Left forelimb (tissue), 1 donor: ENCODE data around the gene IFITM5.

Source experiments
- DNase-seq: peaks from one replicate; pipeline ENCODE4 v3.0.0-alpha.2; 2018; ENCODE audit warnings: low spot score

IFITM5 gene

DNA sequence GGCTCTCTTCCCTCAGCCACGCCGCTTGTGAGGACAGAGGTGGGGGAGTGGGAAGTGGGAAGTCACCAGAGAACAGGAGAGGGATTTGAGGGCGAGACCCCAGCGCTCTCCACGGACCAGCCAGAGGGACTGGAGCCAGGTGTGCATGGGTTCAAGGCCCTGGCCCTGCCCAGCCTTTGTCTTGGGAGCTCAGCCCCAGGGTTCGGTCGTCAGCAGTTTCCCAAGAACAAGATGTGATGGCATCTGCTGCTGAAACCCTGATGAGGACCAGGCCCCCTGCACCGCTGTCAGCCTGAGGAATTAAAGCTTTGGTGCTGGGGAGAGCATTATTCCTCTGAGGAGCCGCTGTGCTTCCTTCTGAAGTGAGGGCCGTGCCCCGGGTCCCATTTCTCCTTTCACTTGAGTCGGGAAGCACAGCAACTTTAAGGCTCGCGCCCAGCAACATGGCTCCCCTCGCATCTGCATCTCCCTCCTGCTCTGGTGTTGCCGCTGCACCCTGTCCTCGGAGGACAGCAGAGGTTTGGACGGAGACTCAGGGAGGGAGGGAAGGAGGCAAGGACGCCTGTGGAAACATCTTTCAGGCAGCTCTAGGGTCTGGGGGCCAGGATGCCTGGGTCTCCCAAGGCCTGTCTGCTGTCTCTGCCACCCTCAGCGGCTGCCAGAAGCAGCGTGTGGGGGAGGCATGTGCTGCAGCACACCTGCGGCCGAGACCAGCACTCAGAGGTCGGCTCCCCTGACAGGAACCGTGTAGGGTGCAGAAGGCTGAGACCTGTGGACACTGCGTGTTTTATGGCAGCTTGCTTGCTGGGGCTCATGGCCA, 3.8 kb downstream of the IFITM5 start:
- DNase-seq: no peak

- peak; percentile 54 for DNase-seq
Measured at GRCh38 chr11:294780-295179, 4.5 kb downstream of the IFITM5 start.

DNA sequence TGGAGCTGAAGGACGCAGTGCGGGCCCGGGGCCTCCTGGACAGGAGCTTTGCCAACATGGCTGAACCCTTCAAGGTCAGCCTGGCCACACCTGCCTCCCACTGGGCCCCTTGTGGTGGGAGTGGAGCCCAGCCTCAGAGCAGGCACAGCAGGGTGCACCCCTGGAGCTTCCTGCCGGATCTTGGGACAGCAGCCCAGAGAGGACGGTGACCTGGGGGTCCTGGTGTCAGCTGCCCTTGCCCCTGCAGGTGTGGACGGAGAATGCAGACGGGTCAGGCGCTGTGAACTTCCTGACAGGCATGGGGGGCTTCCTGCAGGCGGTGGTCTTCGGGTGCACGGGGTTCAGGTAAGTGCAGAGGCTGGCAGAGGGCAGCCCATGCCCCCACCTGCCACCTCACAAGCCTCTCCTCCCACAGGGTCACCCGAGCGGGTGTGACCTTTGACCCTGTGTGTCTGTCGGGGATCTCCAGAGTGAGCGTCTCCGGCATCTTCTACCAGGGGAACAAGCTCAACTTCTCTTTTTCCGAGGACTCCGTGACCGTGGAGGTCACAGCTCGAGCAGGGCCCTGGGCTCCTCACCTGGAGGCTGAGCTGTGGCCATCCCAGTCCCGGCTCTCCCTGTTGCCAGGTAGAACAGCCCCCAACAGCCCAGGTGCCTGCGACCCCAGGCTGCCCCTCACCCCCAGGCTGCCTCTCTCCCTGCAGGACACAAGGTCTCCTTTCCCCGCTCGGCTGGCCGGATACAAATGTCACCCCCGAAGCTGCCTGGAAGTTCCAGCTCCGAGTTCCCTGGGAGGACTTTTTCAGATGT, 5.3 kb downstream of the IFITM5 start:
- peak; percentile 67 for DNase-seq

DNA sequence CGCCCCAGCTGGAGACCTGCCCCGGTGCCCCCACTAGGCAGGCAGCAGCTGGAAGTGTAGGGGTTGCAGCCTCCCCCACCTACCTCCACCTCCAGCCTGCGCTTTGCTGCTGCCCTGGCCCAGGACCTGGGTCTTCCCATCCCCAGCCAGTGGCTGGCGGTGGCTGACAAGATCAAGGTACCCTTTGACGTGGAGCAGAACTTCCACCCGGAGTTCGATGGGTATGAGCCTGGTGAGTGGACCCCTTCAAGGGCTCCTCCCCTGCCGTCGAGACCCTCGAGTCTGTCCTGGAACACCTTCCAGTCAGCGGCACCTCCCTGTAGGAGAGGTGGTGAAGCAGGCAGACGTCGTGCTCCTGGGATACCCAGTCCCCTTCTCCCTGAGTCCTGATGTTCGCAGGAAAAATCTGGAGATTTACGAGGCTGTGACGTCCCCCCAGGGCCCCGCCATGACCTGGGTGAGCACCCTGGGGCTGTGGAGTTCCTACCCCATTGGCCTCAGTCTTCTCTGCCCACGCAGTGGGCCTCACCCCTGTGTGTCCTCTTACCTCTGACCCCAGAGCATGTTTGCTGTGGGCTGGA, 6.0 kb downstream of the IFITM5 start:
- peak; percentile 61 for DNase-seq

DNA sequence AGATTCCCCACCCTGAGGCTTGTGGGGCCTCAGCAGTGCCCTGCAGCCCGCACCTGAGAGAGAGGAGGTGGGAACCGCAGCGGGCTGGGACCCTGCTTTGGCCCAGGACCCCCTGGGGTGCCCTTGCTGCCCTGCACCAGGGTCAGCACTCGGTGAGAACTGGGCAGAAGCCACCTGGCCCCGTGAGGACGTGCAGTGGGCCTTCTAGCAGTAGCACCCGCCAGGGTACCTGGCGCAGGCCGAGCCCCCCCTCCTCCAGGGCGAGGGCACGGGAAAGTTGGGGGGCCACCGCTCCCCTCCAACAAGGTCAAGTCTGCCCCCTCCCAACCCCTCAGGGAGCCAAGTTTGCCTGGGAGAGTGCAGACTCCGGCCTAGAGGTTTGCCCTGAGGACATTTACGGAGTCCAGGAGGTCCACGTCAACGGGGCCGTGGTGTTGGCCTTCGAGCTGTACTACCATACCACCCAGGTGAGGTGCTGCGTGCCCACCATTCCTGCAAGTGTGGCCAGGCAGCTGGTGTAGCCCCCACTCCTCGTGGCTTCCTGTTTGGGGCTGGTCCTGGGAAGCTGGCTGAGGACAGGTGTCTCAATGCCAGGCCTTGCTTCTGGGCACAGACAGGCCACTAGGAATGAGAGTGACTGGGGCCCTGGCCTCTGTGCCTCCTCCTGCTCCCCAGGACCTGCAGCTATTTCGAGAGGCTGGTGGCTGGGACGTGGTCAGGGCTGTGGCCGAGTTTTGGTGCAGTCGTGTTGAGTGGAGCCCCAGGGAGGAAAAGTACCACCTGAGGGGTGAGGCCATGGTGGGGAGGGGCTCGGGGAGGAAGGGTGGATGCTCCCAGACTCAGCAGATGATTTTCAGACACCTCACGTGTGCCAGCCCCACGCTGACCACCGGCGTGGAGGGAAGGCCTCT, 6.9 kb downstream of the IFITM5 start:
- DNase-seq: no peak

GRCh38 chr11:291281-292210, 7.8 kb downstream of the IFITM5 start:
- peak; percentile 50 for DNase-seq

DNA sequence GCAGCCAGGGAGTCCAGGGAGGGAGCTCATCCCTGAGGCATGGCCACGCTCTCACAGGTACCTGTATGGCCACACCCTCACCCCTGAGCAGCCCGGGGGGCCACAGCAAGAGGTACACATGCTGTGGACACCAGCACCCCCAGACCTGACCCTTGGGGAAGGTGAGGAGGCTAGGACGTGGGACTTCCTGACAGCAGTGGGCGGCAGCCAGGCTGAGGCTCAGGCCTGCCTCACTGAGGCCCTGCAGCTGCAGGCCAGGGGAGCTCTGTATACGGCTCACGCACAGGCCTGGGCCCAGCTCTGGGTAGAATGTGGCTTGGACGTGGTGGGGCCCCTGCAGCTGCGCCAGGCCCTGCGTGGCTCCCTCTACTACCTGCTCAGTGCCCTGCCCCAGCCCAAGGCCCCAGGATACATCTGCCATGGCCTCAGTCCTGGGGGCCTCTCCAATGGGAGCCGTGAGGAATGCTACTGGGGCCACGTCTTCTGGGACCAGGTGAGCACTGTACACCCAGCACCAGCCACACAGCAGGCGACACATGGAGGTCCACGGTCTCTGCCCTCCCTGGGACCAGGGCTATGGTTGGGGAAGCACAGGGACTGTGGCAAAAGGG, 8.6 kb downstream of the IFITM5 start:
- DNase-seq: peak; percentile 61

GRCh38 chr11:289712-290620, 9.4 kb downstream of the IFITM5 start:
- DNase-seq: peak; percentile 67

DNA sequence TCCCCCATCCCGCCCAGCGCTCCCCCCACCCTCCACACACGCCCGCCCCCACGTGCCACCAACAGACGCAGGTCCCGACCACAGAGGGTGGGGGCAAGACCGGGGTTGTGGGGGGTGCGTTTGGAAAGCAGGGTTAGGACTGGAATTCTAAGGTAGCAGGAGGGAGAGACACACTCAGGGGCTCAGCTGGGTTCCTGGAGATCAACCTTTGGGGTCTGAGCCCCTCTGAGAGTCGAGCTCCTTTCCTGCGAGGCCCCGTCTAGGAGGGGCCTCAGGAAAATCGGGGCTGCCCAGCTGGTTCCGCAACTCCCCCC, 10.0 kb downstream of the IFITM5 start:
- no peak for DNase-seq

- peak; percentile 76 for DNase-seq
Measured at GRCh38 chr11:288478-289397, 10.6 kb downstream of the IFITM5 start, which contains the start of gene PGGHG. PGGHG (plus strand) TSS chr11:289126; CDS start chr11:289817, 691 bp downstream.

DNA sequence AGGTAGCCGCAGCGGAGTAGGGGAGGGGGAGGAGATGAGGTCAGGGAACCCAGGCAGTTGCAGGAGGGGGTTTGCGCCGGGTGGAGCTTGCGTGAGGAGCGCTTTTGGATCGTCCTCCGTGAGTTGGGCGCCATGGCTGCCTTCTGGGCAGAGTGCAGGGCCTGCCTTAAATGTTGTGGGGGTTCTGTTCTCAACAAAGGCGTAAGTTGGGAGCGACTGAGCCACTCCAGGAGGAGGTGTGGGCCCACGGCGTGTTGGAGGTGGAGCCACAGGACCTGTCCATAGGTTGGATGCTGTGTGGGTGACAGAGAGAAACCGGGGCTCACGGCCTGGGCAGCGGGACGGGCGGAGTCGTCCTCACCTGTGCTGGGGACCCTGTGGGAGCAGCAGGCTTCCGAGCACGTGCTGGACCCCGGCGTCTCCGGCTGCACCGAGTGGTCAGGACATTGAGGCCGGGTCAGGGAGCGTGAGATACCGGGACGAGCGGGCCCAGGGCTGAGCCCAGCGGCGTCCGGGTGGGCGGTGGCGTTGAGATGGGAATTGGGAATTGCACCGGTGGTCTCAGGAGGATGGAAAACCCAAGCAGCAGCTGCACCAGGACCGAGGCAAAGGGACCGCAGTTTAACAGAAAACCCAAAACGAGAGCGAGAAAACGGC, 11.4 kb downstream of the IFITM5 start:
- peak; percentile 9 for DNase-seq

DNA sequence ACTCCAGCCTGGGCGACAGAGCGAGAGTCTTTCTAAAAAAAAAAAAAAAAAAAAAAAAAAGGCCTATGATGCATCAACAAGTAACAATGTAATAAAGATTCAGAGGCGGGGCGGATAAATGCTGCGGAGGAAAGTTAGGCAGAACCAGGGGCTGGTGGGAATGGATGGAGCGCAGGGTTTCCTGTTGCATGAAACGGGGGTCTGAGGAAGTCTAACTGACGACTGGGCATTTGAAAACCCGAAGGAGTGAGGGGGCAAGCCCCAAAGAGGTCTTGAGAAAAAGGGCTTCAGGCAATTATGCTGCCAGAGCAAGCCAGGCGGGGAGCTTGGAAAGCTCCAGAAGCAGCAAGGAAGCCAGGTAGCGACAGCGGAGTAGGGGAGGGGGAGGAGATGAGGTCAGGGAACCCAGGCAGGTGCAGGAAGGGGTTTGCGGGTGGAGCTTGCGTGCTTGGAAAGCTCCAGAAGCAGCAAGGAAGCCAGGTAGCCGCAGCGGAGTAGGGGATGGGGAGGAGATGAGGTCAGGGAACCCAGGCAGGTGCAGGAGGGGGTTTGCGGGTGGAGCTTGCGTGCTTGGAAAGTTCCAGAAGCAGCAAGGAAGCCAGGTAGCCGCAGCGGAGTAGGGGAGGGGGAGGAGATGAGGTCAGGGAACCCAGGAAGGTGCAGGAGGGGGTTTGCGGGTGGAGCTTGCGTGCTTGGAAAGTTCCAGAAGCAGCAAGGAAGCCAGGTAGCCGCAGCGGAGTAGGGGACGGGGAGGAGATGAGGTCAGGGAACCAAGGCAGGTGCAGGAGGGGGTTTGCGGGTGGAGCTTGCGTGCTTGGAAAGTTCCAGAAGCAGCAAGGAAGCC, 12.1 kb downstream of the IFITM5 start:
- DNase-seq: peak; percentile 33

DNA sequence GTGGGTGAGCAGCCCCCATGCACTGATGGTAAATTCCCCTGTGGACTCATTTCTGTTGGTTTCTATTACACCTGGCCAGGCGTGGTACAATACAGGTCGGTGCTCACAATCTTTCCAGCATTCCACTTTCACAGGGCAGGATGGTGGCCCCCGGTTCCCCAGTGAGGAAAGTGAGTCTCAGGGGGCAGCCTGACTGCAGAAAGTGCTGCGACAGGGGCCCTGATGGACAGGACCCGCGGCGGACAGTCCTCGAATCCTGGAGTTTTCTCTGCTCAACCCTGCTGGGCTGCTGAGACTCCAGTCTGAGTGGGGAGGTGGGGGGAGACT, 13.5 kb downstream of the IFITM5 start:
- no peak for DNase-seq

GRCh38 chr11:285021-285893, 14.1 kb downstream of the IFITM5 start:
- peak; percentile 58 for DNase-seq

DNA sequence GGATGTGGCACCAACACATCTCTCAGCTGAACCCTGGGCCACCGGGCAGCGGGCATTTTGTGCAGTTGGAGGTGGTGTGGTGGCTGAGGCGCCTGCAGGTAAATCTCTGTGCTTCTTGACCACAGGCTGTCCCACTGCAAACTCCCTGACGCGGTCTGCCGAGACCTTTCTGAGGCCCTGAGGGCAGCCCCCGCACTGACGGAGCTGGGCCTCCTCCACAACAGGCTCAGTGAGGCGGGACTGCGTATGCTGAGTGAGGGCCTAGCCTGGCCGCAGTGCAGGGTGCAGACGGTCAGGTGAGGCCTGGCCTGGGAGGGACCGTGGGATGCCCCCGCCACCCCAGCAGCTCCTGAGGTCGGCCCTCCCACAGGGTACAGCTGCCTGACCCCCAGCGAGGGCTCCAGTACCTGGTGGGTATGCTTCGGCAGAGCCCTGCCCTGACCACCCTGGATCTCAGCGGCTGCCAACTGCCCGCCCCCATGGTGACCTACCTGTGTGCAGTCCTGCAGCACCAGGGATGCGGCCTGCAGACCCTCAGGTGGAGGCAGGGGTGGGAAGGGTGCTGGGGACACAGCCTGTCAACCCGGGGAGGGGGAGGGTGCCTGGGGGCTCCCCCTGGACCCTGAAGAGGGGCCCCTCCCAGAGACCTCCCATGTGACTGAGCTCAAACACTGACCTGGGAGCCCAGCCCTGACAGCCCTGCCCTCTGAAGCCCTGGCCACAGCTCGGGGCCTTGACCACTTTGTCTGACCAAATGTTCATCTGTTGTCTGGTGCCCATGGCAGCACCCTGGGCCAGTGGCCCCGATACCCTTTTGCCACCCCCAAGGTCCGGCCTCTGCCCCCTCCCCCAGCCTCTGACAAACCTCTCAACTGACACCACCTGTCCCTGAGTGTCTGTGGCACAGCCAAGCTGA, 15.0 kb downstream of the IFITM5 start:
- DNase-seq: peak; percentile 62
